Retinal pigment epithelial cell (primary cell): ENCODE data around the gene CRYAA.

ENCODE experiments used
- DNase-seq: peaks from one replicate; pipeline ENCODE4 v3.0.0-alpha.2; 2010; ENCODE audit warnings: low read depth
- H3K4me3 ChIP-seq: 2 replicates; pipeline ENCODE4 v1.5.1; 2011; ENCODE audit warnings: mild to moderate bottlenecking, low read length, control low read depth, moderate library complexity
- CTCF ChIP-seq: conservative IDR thresholded peaks from 2 replicates; pipeline ENCODE4 v1.5.1; 2011; ENCODE audit warnings: low read depth, low read length, control low read depth, inconsistent platforms

The CRYAA gene

GRCh38 chr21:43190544-43190943 is 21.7 kb downstream of the CRYAA start:
- TF ChIP-seq CTCF: no peak
- no peak for DNase-seq
- H3K4me3 ChIP-seq: no peak overlapping the region

DNA sequence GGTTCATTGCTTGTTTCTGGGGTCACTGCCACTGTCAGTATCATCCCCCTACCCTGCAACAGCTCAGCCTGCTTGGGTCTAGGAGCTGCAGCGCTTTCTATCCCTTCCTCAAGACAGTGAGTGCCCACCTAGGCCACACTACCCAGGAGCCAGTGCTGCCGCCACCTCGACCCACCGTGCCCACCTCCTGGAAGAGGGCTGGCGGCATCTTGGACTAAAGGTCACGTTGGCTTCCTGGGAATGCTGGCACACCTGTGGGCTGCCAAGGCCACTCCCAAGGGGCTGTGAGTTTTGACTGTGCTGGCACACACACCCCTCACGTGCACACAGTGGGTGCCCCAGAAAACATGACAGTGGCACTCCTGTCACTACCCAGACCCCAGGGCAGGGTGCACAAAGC is 22.1 kb downstream of the CRYAA start:
- no peak overlapping the region for H3K4me3 ChIP-seq
- no peak for TF ChIP-seq CTCF
- no peak for DNase-seq

- no peak overlapping the region for H3K4me3 ChIP-seq
- DNase-seq: no peak
- no peak for TF ChIP-seq CTCF
Observed at GRCh38 chr21:43191521-43191920, 22.7 kb downstream of the CRYAA start.

- H3K4me3 ChIP-seq: no peak overlapping the region
- DNase-seq: no peak
- no peak for TF ChIP-seq CTCF
Observed at GRCh38 chr21:43191971-43192370, 23.2 kb downstream of the CRYAA start.

DNA sequence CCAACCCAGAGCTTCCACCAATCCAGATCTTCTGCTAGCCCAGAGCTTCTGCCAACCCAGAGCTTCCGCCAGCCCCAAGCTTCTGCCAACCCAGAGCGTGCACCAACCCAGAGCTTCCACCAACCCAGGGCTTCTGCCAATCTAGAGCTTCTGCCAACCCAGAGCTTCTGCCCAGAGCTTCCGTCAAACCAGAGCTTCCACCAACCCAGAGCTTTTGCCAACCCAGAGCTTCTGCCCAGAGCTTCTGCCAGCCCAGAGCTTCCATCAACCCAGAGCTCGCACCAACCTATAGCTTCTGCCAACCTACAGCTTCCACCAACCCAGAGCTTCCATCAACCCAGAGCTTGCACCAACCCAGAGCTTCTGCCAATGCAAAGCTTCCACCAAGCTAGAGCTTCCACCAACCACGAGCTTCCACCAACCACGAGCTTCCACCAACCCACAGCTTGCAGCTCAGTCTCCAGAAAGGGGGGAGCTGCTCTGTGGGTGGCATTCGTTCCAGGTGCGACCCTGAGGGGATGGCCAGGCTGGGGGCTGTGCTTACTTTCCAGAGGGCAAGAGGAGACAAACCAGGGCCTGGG is 23.8 kb downstream of the CRYAA start:
- no peak overlapping the region for H3K4me3 ChIP-seq
- no peak for DNase-seq
- no peak for TF ChIP-seq CTCF

DNA sequence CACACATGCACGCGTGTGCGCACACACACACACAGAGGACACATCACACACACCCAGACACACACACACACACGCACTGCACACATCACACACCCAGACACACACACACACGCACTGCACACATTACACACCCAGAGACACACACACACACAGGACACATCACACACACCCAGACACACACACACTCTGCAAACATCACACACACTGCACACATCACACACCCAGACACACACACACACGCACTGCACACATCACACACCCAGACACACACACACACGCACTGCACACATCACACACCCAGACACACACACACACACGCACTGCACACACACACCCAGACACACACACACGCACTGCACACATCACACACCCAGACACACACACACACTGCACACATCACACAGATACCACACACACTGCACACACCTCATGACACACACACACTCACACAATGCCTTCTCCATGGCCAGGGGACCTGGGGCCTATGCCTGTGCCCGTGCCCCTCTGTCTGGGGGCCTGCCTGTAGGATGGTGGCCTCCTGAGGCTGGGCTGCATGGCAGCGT is 24.4 kb downstream of the CRYAA start:
- TF ChIP-seq CTCF: no peak
- H3K4me3 ChIP-seq: no peak overlapping the region

DNA sequence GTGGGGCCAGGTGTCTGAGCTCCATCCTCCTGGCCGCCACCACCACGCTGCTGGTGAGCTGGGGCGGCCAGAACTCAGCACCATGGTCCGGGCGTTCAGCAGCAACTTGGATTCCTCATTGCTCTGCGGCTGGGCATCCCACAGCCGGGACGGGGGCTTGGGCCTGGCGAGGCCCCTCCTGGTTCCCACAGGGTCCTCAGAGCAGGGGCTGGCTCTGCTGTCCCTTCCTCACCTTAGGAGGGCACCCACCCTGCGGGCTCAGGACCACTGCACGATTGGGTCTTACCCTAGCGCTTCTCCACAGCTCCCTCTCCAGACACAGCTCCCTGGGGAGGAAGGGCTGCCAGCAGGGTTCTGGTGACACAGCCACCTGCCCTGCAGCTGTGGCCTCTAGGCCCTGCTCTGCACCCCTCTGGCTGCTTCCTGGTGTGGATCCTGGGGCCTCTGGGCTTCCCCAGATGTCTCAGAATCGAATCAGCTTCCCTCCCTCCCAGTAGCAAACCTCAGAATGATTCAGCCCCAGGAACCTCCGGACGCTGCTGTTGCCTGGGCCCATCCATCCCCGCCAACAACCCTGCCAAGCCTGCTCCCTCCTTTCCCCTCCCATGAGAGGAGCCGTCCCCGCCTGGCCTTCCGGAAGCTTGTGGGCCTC is 25.0 kb downstream of the CRYAA start:
- H3K4me3 ChIP-seq: no peak overlapping the region
- TF ChIP-seq CTCF: no peak
- no peak for DNase-seq

More for the DNA sequence above, 24.4 kb downstream of the CRYAA start:
- no peak for DNase-seq
